PFSK-1 (cell line): ENCODE data around the gene ADAMTS13.

Source experiments
- FOXP2 ChIP-seq: optimal IDR thresholded peaks from 2 replicates; pipeline ENCODE3; 2011; ENCODE audit warnings: borderline replicate concordance, control low read depth, inconsistent platforms; ENCODE audit not compliant: insufficient read depth; ENCODE audit errors: extremely low read length, extremely low read depth
- POLR2AphosphoS5 ChIP-seq: IDR thresholded peaks from 2 replicates; pipeline ENCODE4 v1.6.1; 2012; ENCODE audit warnings: low read depth, mild to moderate bottlenecking, control low read depth, low read length, moderate library complexity
- REST ChIP-seq, 2 experiments: IDR thresholded peaks; 2 replicates each; pipeline versions ENCODE4 v1.6.1 to v1.8.0; 2011 to 2012; ENCODE audit warnings: low read depth in 2 of 2, low read length in 2 of 2, control low read depth in 1 of 2, inconsistent platforms in 1 of 2, mild to moderate bottlenecking in 1 of 2, moderate library complexity in 1 of 2; ENCODE audit not compliant: insufficient read depth in 1 of 2
- SIN3A ChIP-seq: IDR thresholded peaks from 2 replicates; pipeline ENCODE4 v1.6.1; 2012; ENCODE audit warnings: mild to moderate bottlenecking, low read length, moderate library complexity, borderline replicate concordance; ENCODE audit not compliant: insufficient read depth
- TAF1 ChIP-seq: IDR thresholded peaks from 2 replicates; pipeline ENCODE4 v1.6.1; 2012; ENCODE audit warnings: low read length, control low read depth, borderline replicate concordance; ENCODE audit not compliant: insufficient read depth

The ADAMTS13 gene

GRCh38 chr9:133454325-133454724, 32.2 kb downstream of the ADAMTS13 start:
- TF ChIP-seq SIN3A: no peak
- no peak for TF ChIP-seq TAF1
- TF ChIP-seq FOXP2: no peak
- TF ChIP-seq REST (IDR thresholded peaks at IDR 0.05; ENCODE audit: insufficient read depth in 1 of 2, low read depth in 2 of 2, low read length in 2 of 2): no peak
- no peak for TF ChIP-seq POLR2AphosphoS5

- TF ChIP-seq SIN3A: no peak
- TF ChIP-seq TAF1: no peak
- TF ChIP-seq REST (IDR thresholded peaks at IDR 0.05; ENCODE audit: insufficient read depth in 1 of 2, low read depth in 2 of 2, low read length in 2 of 2): no peak
- no peak for TF ChIP-seq FOXP2
- TF ChIP-seq POLR2AphosphoS5: no peak
Observed at GRCh38 chr9:133454943-133455673, 32.9 kb downstream of the ADAMTS13 start.

GRCh38 chr9:133455936-133456335, 33.8 kb downstream of the ADAMTS13 start:
- TF ChIP-seq SIN3A: no peak
- TF ChIP-seq REST (IDR thresholded peaks at IDR 0.05; ENCODE audit: insufficient read depth in 1 of 2, low read depth in 2 of 2, low read length in 2 of 2): no peak
- no peak for TF ChIP-seq POLR2AphosphoS5
- TF ChIP-seq FOXP2: no peak
- TF ChIP-seq TAF1: no peak

- no peak for TF ChIP-seq TAF1
- no peak for TF ChIP-seq SIN3A
- no peak for TF ChIP-seq POLR2AphosphoS5
- no peak for TF ChIP-seq REST (IDR thresholded peaks at IDR 0.05; ENCODE audit: insufficient read depth in 1 of 2, low read depth in 2 of 2, low read length in 2 of 2)
Observed at GRCh38 chr9:133456409-133456808, 34.2 kb downstream of the ADAMTS13 start.

- TF ChIP-seq TAF1: no peak
- no peak for TF ChIP-seq POLR2AphosphoS5
- no peak for TF ChIP-seq REST (IDR thresholded peaks at IDR 0.05; ENCODE audit: insufficient read depth in 1 of 2, low read depth in 2 of 2, low read length in 2 of 2)
- no peak for TF ChIP-seq SIN3A
- TF ChIP-seq FOXP2: no peak
Observed at GRCh38 chr9:133457233-133457632, 35.1 kb downstream of the ADAMTS13 start.
